Measurements from ENCODE around the gene CXCL13. TPM values are rescaled to one million over a fixed set of nuclear protein-coding genes. Genes with fewer than 3 reads are reported as not detected.
"Not testable (repeated sequence)": the region's sequence is repeated elsewhere in the genome, so short reads cannot be mapped to it uniquely, and the experiment has no call there.

The CXCL13 gene
- polyA plus RNA-seq, 1 experiment = not detected

DNA sequence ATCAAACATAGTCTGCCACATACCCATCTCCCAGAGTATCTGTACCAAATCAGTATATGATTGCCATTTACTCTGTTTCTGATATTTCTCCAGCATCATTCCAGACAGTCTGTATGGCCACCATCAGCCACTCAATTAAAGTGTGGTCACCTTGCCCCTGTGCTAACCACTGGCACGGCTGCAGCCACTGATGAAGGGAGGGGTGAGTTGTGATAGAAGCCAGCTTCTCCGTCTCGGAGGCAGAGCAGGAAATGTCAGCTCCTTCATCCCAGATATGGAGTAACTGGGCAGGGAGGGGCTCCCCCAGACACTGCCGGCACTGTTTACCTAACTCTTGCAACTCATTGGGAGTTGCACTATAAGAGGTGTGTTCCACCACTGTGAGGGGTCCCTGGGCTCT is 30.3 kb downstream of the CXCL13 start:
- TF ChIP-seq, protein P1, sequence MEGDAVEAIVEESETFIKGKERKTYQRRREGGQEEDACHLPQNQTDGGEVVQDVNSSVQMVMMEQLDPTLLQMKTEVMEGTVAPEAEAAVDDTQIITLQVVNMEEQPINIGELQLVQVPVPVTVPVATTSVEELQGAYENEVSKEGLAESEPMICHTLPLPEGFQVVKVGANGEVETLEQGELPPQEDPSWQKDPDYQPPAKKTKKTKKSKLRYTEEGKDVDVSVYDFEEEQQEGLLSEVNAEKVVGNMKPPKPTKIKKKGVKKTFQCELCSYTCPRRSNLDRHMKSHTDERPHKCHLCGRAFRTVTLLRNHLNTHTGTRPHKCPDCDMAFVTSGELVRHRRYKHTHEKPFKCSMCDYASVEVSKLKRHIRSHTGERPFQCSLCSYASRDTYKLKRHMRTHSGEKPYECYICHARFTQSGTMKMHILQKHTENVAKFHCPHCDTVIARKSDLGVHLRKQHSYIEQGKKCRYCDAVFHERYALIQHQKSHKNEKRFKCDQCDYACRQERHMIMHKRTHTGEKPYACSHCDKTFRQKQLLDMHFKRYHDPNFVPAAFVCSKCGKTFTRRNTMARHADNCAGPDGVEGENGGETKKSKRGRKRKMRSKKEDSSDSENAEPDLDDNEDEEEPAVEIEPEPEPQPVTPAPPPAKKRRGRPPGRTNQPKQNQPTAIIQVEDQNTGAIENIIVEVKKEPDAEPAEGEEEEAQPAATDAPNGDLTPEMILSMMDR (IDR thresholded peaks at IDR 0.05; ENCODE audit: low read depth, low read length) = no peak
- no peak for DNase-seq (ENCODE audit: low read depth, low spot score)
- ChIA-PET POLR2A (no interaction called here), CTCF (no interaction called here)
- no peaks in the 10 kb centered on the region for H3K27me3 ChIP-seq (ENCODE audit: control insufficient read depth, insufficient read depth, low read length)
- H3K4me3 ChIP-seq (ENCODE audit: low read depth, low read length) = no peak overlapping the region
- no peaks in the 10 kb centered on the region for H3K9me3 ChIP-seq (ENCODE audit: control insufficient read depth, insufficient read depth, low read length)
- no peak overlapping the region for H3K27ac ChIP-seq (ENCODE audit: low read depth, low read length)

GRCh38 chr4:77636902-77637301 is 31.3 kb downstream of the CXCL13 start:
- CTCF ChIA-PET = interaction anchor here (1.1 kb wide), 2 partner anchors 18 to 35 kb away, joined by 3 to 6 read pairs; no protein-coding TSS in a partner anchor
- TF ChIP-seq, protein P1 (IDR thresholded peaks at IDR 0.05; ENCODE audit: low read depth, low read length) = no peak
- POLR2A ChIA-PET = no interaction called here
- H3K27ac ChIP-seq (ENCODE audit: low read depth, low read length) = no peak overlapping the region
- no peaks in the 10 kb centered on the region for H3K27me3 ChIP-seq (ENCODE audit: control insufficient read depth, insufficient read depth, low read length)
- H3K9me3 ChIP-seq (ENCODE audit: control insufficient read depth, insufficient read depth, low read length) = no peaks in the 10 kb centered on the region
- peak; percentile 16 for DNase-seq (ENCODE audit: low read depth, low spot score)
- H3K4me3 ChIP-seq (ENCODE audit: low read depth, low read length) = no peak overlapping the region

DNA sequence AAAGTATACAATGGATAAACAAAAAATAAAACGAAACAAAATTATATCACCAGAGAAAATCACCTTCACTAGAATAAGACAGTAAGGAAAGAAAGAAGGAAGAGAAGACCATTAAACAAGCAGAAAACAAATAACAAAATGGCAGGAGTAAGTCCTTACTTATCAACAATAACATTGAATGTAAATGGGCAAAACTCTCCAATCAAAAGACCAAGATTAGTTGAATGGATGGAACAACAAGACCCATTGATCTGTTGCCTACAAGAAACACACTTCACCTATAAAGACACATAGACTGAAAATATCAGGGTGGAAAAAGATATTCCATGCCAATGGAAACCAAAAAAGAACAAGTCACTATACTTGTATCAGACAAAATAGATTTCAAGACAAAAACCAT is 38.4 kb downstream of the CXCL13 start:
- CTCF ChIA-PET = not testable (repeated sequence)

DNA sequence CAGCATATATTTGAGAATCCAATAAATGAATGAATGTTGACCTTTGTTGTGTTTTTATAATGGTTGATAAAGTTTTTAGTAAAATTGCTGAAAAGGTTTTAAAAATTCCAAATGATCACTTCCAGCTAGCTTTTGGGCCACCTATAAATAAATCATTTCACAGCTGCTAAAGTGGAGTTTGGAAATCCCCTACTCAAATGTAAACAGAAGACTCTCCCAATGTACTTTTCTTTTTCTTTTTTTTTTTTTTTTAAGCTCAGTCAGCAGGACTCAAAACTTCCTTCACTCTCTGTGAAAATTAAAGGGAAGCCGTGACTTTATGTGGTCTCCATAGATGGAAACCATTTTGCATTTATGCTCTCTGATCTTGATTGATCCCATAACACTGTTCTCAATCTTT is 45.2 kb downstream of the CXCL13 start:
- TF ChIP-seq, protein P1 (IDR thresholded peaks at IDR 0.05; ENCODE audit: low read depth, low read length) = no peak
- CTCF ChIA-PET = interaction anchor here (0.8 kb wide), 1 partner anchor 10 kb away, joined by 4 read pairs; no protein-coding TSS in a partner anchor
- no peak overlapping the region for H3K4me3 ChIP-seq (ENCODE audit: low read depth, low read length)
- no peaks in the 10 kb centered on the region for H3K9me3 ChIP-seq (ENCODE audit: control insufficient read depth, insufficient read depth, low read length)
- DNase-seq (ENCODE audit: low read depth, low spot score) = no peak
- H3K27ac ChIP-seq (ENCODE audit: low read depth, low read length) = no peak overlapping the region
- H3K27me3 ChIP-seq (ENCODE audit: control insufficient read depth, insufficient read depth, low read length) = no peaks in the 10 kb centered on the region
- POLR2A ChIA-PET = no interaction called here

More for the DNA sequence above, 38.4 kb downstream of the CXCL13 start:
- DNase-seq (ENCODE audit: low read depth, low spot score); H3K4me3 ChIP-seq (ENCODE audit: low read depth, low read length); H3K27me3 ChIP-seq (ENCODE audit: control insufficient read depth, insufficient read depth, low read length); H3K27ac ChIP-seq (ENCODE audit: low read depth, low read length); POLR2A ChIA-PET; H3K9me3 ChIP-seq (ENCODE audit: control insufficient read depth, insufficient read depth, low read length): not testable (repeated sequence)

GRCh38 chr4:77651820-77652219 is 46.2 kb downstream of the CXCL13 start:
- no peak for DNase-seq (ENCODE audit: low read depth, low spot score)
- H3K27me3 ChIP-seq (ENCODE audit: control insufficient read depth, insufficient read depth, low read length) = no peaks in the 10 kb centered on the region
- TF ChIP-seq, protein P1 (IDR thresholded peaks at IDR 0.05; ENCODE audit: low read depth, low read length) = no peak
- no peaks in the 10 kb centered on the region for H3K9me3 ChIP-seq (ENCODE audit: control insufficient read depth, insufficient read depth, low read length)
- H3K4me3 ChIP-seq (ENCODE audit: low read depth, low read length) = no peak overlapping the region
- H3K27ac ChIP-seq (ENCODE audit: low read depth, low read length) = no peak overlapping the region
- ChIA-PET CTCF (no interaction called here), POLR2A (no interaction called here)
